IMR-90 (cell line): ENCODE data around the gene VBP1. TPM values are rescaled to one million over a fixed set of nuclear protein-coding genes. Genes with fewer than 3 reads are reported as not detected.

ENCODE experiments used
- ATAC-seq: fragments of 200-7000 bp; cut with Tn5 transposase; 2 replicates; pipeline ENCODE4 v1.9.1; 2020; ENCODE audit warnings: low read depth, mild to moderate bottlenecking, moderate library complexity
- BruUV-seq: library from RNA; stranded (reverse); fragments of 400-500 nt; replicated peaks from 2 replicates; lab custom pipeline; 2021; lab: Mats Ljungman, UMichigan
- CTCF ChIA-PET: fragments of 300-600 bp; formaldehyde crosslinking; extraction: SDS; loops from one replicate; lab custom pipeline; 2021; ENCODE audit warnings: antibody characterized with exemption; lab: Yijun Ruan, JAX
- POLR2A ChIA-PET: fragments of 300-600 bp; sonication (Branson Sonifier 250); formaldehyde crosslinking; loops from one replicate; lab custom pipeline; 2022; ENCODE audit warnings: antibody characterized with exemption; ENCODE audit not compliant: unreplicated experiment; lab: Charles Lee
- DNase-seq: peaks from one replicate; pipeline ENCODE4 v3.0.0; 2013
- H2AFZ ChIP-seq: replicated peaks from 2 replicates; pipeline ENCODE3; 2013; ENCODE audit warnings: low read length, mild to moderate bottlenecking; ENCODE audit not compliant: poor library complexity
- H2AK5ac ChIP-seq: 2 replicates; pipeline ENCODE4 v1.6.1; 2013; ENCODE audit warnings: low read depth, low read length, inconsistent platforms
- H2AK9ac ChIP-seq: replicated peaks from 2 replicates; pipeline ENCODE3; 2013; ENCODE audit warnings: mild to moderate bottlenecking, low read depth, low read length, moderate library complexity; ENCODE audit not compliant: poor library complexity
- H2BK120ac ChIP-seq: 2 replicates; pipeline ENCODE4 v1.6.1; 2013; ENCODE audit warnings: low read depth, low read length, inconsistent platforms
- H2BK15ac ChIP-seq: 3 replicates; pipeline ENCODE4 v1.6.1; 2013; ENCODE audit warnings: low read depth, low read length, inconsistent platforms
- H2BK20ac ChIP-seq: 2 replicates; pipeline ENCODE4 v1.6.1; 2013; ENCODE audit warnings: low read depth, mild to moderate bottlenecking, inconsistent platforms, low read length, moderate library complexity
- H2BK5ac ChIP-seq: 2 replicates; pipeline ENCODE4 v1.6.1; 2013; ENCODE audit warnings: mild to moderate bottlenecking, low read depth, low read length, inconsistent platforms; ENCODE audit not compliant: poor library complexity, severe bottlenecking
- H3K14ac ChIP-seq: replicated peaks from 2 replicates; pipeline ENCODE4 v1.6.1; 2013; ENCODE audit warnings: low read depth, low read length, inconsistent platforms
- H3K18ac ChIP-seq: 2 replicates; pipeline ENCODE4 v1.6.1; 2013; ENCODE audit warnings: low read depth, low read length, control low read depth
- H3K23ac ChIP-seq: 2 replicates; pipeline ENCODE4 v1.6.1; 2013; ENCODE audit warnings: low read depth, low read length, inconsistent platforms
- H3K27ac ChIP-seq: 2 replicates; pipeline ENCODE4 v1.5.1; 2013; ENCODE audit warnings: mild to moderate bottlenecking, control low read depth, low read length; ENCODE audit not compliant: insufficient read depth
- H3K27me3 ChIP-seq: 2 replicates; pipeline ENCODE4 v1.6.1; 2013; ENCODE audit warnings: low read length; ENCODE audit not compliant: control insufficient read depth, insufficient read depth
- H3K36me3 ChIP-seq: 2 replicates; pipeline ENCODE4 v1.6.1; 2013; ENCODE audit warnings: low read length, mixed read lengths; ENCODE audit not compliant: control insufficient read depth, insufficient read depth
- H3K4ac ChIP-seq: 2 replicates; pipeline ENCODE4 v1.6.1; 2013; ENCODE audit warnings: low read depth, low read length, inconsistent platforms
- H3K4me1 ChIP-seq: 2 replicates; pipeline ENCODE4 v1.6.1; 2013; ENCODE audit warnings: low read length, mixed read lengths; ENCODE audit not compliant: control insufficient read depth, insufficient read depth
- H3K4me2 ChIP-seq: 2 replicates; pipeline ENCODE4 v1.6.1; 2013; ENCODE audit warnings: low read depth, mild to moderate bottlenecking, control low read depth, low read length, moderate library complexity
- H3K4me3 ChIP-seq: 2 replicates; pipeline ENCODE4 v1.5.1; 2013; ENCODE audit warnings: low read depth, mild to moderate bottlenecking, control low read depth, low read length, moderate library complexity; ENCODE audit not compliant: insufficient read depth
- H3K56ac ChIP-seq: 2 replicates; pipeline ENCODE4 v1.6.1; 2013; ENCODE audit warnings: low read length, inconsistent platforms; ENCODE audit not compliant: insufficient read depth; ENCODE audit errors: extremely low read depth
- H3K79me1 ChIP-seq, 2 experiments: 2 replicates each; pipeline ENCODE4 v1.6.1; 2013; ENCODE audit warnings: low read length in 2 of 2, inconsistent platforms in 1 of 2, low read depth in 1 of 2
- H3K9ac ChIP-seq: 2 replicates; pipeline ENCODE4 v1.6.1; 2013; ENCODE audit warnings: low read depth, low read length, control low read depth
- H3K9me1 ChIP-seq: 2 replicates; pipeline ENCODE4 v1.6.1; 2013; ENCODE audit warnings: low read length, inconsistent platforms; ENCODE audit not compliant: insufficient read depth
- H3K9me3 ChIP-seq: 2 replicates; pipeline ENCODE4 v1.6.1; 2013; ENCODE audit warnings: low read length; ENCODE audit not compliant: control insufficient read depth, insufficient read depth
- H4K20me1 ChIP-seq: 2 replicates; pipeline ENCODE4 v1.6.1; 2013; ENCODE audit warnings: low read length, inconsistent platforms; ENCODE audit not compliant: insufficient read depth
- H4K5ac ChIP-seq: 2 replicates; pipeline ENCODE4 v1.6.1; 2013; ENCODE audit warnings: mild to moderate bottlenecking, low read depth, low read length, control low read depth
- H4K8ac ChIP-seq, 2 experiments: 2 replicates each; pipeline ENCODE4 v1.6.1; 2013; ENCODE audit warnings: low read depth in 2 of 2, low read length in 2 of 2, control low read depth in 1 of 2, inconsistent platforms in 1 of 2
- H4K91ac ChIP-seq: 2 replicates; pipeline ENCODE4 v1.6.1; 2013; ENCODE audit warnings: low read depth, low read length, inconsistent platforms; ENCODE audit not compliant: insufficient read depth
- POLR2A ChIP-seq: IDR thresholded peaks from 2 replicates; pipeline ENCODE4 v1.6.1; 2012; ENCODE audit warnings: mild to moderate bottlenecking, low read depth, low read length
- RCOR1 ChIP-seq: IDR thresholded peaks from 2 replicates; pipeline ENCODE4 v1.6.1; 2012; ENCODE audit warnings: mild to moderate bottlenecking, low read length, improper control_type of control experiment; ENCODE audit not compliant: insufficient replicate concordance
- SMC3 ChIP-seq: fragments of 150-350 bp; IDR thresholded peaks from 2 replicates; pipeline ENCODE4 v1.6.1; 2016; ENCODE audit warnings: low read depth, mild to moderate bottlenecking, antibody characterized with exemption, low read length, moderate library complexity
- WGBS, 2 experiments: methylation state at CpG; one replicate each; pipeline versions ENCODE4 v1.1.5 to v1.1.7; 2013; ENCODE audit warnings: missing lambda C conversion rate in 2 of 2; ENCODE audit not compliant: insufficient read length in 1 of 2; ENCODE audit errors: extremely low coverage in 2 of 2; 5-methylcytosine and 5-hydroxymethylcytosine counted together
- dilution Hi-C: fragments of 300-500 bp; cut with HindIII; formaldehyde crosslinking; loops from one replicate; pipeline ENCODE4 v1.14.3; 2018; ENCODE audit warnings: low sequenced_read_pairs; ENCODE audit not compliant: unreplicated experiment
- in situ Hi-C: fragments of 300-500 bp; cut with MboI; formaldehyde crosslinking; loops from 3 replicates; pipeline ENCODE4 v1.14.3; 2019; ENCODE audit warnings: low sequenced_read_pairs, inconsistent platforms, mixed read lengths
- intact Hi-C: fragments of 100-400 bp; cut with micrococcal nuclease; formaldehyde crosslinking; loops from 2 replicates; pipeline ENCODE4 v1.10.0; 2022
- polyA plus RNA-seq, 3 experiments: library from polyadenylated mRNA; depleted of rRNA; stranded (reverse); fragments of >200 nt; gene quantifications; 2 replicates each; pipeline ENCODE4 v1.2.3, GENCODE V29; 2012; ENCODE audit warnings: low replicate concordance in 1 of 3
- total RNA-seq: library from RNA; depleted of rRNA; stranded (reverse); fragments of >200 nt; gene quantifications from 2 replicates; pipeline ENCODE4 v1.2.3, GENCODE V29; 2012

The VBP1 gene
- total and polyA plus RNA-seq, 2 of the 4 experiments (the other 2 are of a cell fraction): 30.8 to 42.3 TPM

GRCh38 chrX:155211208-155211607 lies 5.1 kb upstream of the VBP1 start:
- H4K20me1 ChIP-seq: no peaks in the 10 kb centered on the region
- H2AK9ac ChIP-seq: no peak overlapping the region
- H4K91ac ChIP-seq: no peak overlapping the region
- H3K14ac ChIP-seq: no peak overlapping the region
- H2AK5ac ChIP-seq: no peak overlapping the region
- no CpG with 5 or more reads among the region's 3 CpGs for WGBS, 2 experiments
- no peak overlapping the region for H3K4me2 ChIP-seq
- DNase-seq (no peak), ATAC-seq (no peak)
- H4K5ac ChIP-seq: no peak overlapping the region
- H3K4me3 ChIP-seq: no peak overlapping the region
- H4K8ac ChIP-seq: no peak overlapping the region
- H3K9me1 ChIP-seq: no peaks in the 10 kb centered on the region
- H2BK5ac ChIP-seq: no peak overlapping the region
- H2BK15ac ChIP-seq: no peak overlapping the region
- H3K4ac ChIP-seq: no peak overlapping the region
- H3K79me1 ChIP-seq: no peaks in the 10 kb centered on the region
- in situ Hi-C loops: no loop called here
- H3K36me3 ChIP-seq: no peaks in the 10 kb centered on the region
- no peak overlapping the region for H3K23ac ChIP-seq
- no peak overlapping the region for H2BK20ac ChIP-seq
- no peak overlapping the region for H3K27ac ChIP-seq
- TF ChIP-seq POLR2A (no peak), RCOR1 (no peak), SMC3 (no peak)
- no peak overlapping the region for H2BK120ac ChIP-seq
- ChIA-PET CTCF (interaction anchor here (0.6 kb wide), 1 partner anchor 96 kb away, joined by 3 read pairs; no protein-coding TSS in a partner anchor), POLR2A (no interaction called here)
- no peak overlapping the region for H3K56ac ChIP-seq
- H3K27me3 ChIP-seq: no peaks in the 10 kb centered on the region
- no peak overlapping the region for H3K9ac ChIP-seq
- no peak overlapping the region for H2AFZ ChIP-seq
- intact Hi-C loops: loop anchor here (10.0 kb wide), 1 partner anchor 116 kb away; no protein-coding TSS in a partner anchor
- no peaks in the 10 kb centered on the region for H3K4me1 ChIP-seq
- no peak overlapping the region for H3K18ac ChIP-seq
- no peaks in the 10 kb centered on the region for H3K9me3 ChIP-seq
- no TSS peak for BruUV-seq
- dilution Hi-C loops: no loop called here
